Measurements from ENCODE around the gene FAM174B.

GRCh38 chr15:92596623-92597022 lies 59.0 kb downstream of the FAM174B start:
- no peak for TF ChIP-seq POLR2AphosphoS5 (IDR thresholded peaks at IDR 0.05; ENCODE audit: borderline replicate concordance, low read depth, low read length)
- TF ChIP-seq EZH2 (IDR thresholded peaks at IDR 0.05) = no peak
